ENCODE results near the gene SNTG2. TPM values are rescaled to one million over a fixed set of nuclear protein-coding genes. Genes with fewer than 3 reads are reported as not detected.
"Not testable (repeated sequence)": the region's sequence is repeated elsewhere in the genome, so short reads cannot be mapped to it uniquely, and the experiment has no call there.

Gene SNTG2
- total RNA-seq, 1 donor from 2014 or later, result 2.2 TPM

DNA sequence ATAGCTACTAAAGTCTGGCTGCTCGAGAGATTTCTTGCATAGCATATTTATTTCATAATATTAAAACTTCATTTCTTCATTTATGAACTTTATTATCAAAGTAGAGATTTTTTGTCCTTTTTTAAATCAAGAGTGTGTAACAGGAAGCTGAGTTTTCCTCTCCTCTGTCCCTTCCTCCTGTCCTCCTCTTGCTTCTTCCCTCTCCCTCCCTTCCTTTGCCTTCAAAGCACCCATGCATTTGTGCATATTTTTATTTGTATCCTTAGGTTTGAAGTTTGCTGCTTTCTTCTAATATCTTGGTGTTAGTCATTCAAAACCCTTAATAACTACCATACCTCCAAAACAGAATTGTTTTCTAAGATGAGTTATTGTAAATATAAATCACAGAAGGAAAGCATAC is 174.6 kb downstream of the SNTG2 start:
- Mint-ChIP-seq H3K9me3 (no peaks in the 10 kb centered on the region), H3K4me3 (no peak overlapping the region), H3K27me3 (no peaks in the 10 kb centered on the region), H3K27ac (no peak overlapping the region), H3K4me1 (peaks cover 2% of the 10 kb centered on the region), H3K36me3 (ENCODE audit: low read depth) (no peaks in the 10 kb centered on the region)
- no peak for ATAC-seq (ENCODE audit: low read depth)
- DNase-seq, result no peak
- ChIA-PET CTCF (no interaction called here), POLR2A (no interaction called here)
- intact Hi-C loops (cut with micrococcal nuclease), result no loop called here
- TF ChIP-seq, protein P1, sequence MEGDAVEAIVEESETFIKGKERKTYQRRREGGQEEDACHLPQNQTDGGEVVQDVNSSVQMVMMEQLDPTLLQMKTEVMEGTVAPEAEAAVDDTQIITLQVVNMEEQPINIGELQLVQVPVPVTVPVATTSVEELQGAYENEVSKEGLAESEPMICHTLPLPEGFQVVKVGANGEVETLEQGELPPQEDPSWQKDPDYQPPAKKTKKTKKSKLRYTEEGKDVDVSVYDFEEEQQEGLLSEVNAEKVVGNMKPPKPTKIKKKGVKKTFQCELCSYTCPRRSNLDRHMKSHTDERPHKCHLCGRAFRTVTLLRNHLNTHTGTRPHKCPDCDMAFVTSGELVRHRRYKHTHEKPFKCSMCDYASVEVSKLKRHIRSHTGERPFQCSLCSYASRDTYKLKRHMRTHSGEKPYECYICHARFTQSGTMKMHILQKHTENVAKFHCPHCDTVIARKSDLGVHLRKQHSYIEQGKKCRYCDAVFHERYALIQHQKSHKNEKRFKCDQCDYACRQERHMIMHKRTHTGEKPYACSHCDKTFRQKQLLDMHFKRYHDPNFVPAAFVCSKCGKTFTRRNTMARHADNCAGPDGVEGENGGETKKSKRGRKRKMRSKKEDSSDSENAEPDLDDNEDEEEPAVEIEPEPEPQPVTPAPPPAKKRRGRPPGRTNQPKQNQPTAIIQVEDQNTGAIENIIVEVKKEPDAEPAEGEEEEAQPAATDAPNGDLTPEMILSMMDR (IDR thresholded peaks at IDR 0.05), result no peak

DNA sequence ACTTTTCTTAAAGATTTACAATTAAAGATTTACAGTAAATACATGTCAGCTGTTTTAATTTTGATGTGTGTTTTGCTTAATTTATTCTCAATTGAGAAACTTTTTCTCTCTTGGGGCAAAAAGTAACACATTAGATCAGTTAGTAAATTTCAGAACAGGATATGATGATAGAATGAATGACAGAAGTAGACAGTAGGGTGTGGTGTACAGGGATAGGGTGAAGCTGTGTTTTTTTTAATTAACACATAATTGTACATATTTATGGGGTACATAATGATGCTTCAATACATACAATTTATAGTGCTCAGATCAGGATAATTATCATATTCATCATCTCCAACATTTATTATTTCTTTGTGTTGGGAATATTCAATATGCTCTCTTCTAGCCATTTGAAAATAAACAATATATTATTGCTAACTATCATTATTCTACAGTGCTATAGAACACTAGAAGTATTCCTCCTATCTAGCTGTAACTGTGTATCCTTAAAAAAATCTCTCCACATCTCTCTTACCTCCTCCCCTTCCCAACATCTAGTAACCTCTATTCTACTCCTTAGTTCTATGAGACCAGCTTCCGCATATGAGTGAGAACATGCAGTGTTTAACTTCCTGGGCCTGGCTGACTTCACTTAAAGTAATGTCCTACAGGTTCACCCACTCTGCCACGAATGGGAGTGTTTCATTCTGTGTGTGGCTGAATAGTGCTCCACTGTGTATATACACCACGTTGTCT is 175.2 kb downstream of the SNTG2 start:
- Mint-ChIP-seq H3K4me3 (no peak overlapping the region), H3K36me3 (ENCODE audit: low read depth) (no peaks in the 10 kb centered on the region), H3K9me3 (no peaks in the 10 kb centered on the region), H3K27me3 (no peaks in the 10 kb centered on the region), H3K4me1 (peaks cover 2% of the 10 kb centered on the region), H3K27ac (no peak overlapping the region)
- CTCF ChIA-PET, result no interaction called here
- no peak for DNase-seq
- ATAC-seq (ENCODE audit: low read depth), result no peak
- TF ChIP-seq, protein P1 (IDR thresholded peaks at IDR 0.05), result no peak
- intact Hi-C loops (cut with micrococcal nuclease), result no loop called here
- POLR2A ChIA-PET, result no interaction called here

DNA sequence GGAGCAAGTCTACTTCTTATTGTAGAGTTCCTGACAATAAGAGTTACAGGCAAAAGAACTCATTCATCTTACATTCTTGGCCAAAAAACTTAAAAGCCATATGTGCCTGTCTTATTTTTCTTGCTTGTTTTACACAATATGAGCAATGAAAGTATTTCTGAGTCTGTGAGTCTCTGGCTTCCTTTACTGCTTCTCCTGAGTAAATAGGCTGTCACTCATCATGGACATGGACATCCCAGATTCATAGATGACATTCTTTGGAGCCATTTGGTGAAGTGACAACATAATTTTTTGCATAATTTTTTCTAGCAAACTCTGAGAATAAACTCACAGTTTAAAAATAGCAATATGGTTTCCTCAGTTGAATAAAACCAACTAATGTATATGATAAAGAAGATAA is 179.3 kb downstream of the SNTG2 start:
- no peaks in the 10 kb centered on the region for H3K9me3 Mint-ChIP-seq
- ChIA-PET CTCF (no interaction called here), POLR2A (no interaction called here)
- peaks cover 4% of the 10 kb centered on the region for H3K27me3 Mint-ChIP-seq
- H3K27ac Mint-ChIP-seq, result no peak overlapping the region
- H3K36me3 Mint-ChIP-seq (ENCODE audit: low read depth), result no peaks in the 10 kb centered on the region
- no peak for ATAC-seq (ENCODE audit: low read depth)
- no peak overlapping the region for H3K4me3 Mint-ChIP-seq
- intact Hi-C loops (cut with micrococcal nuclease), result no loop called here
- peaks cover 11% of the 10 kb centered on the region for H3K4me1 Mint-ChIP-seq
- TF ChIP-seq, protein P1 (IDR thresholded peaks at IDR 0.05), result no peak
- DNase-seq, result no peak

DNA sequence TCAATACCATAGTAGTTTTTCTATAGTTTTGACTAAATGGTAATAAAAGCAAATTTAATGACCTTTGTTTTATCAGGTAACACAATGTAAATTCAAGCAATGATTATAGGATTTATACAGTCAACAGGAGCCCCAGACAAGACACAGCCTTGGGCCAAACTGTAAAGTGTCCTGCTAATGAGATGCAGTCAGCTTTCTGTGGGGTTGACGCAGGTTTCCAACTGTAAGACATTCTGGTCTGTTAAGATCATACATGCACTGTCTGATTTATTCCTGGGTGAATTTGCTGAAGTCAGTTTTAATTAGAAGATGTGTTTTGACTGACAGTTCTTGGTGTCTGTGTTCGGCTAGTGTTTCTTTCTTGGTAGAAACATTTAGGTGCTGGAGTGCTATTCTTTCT is 180.3 kb downstream of the SNTG2 start:
- Mint-ChIP-seq H3K27ac (no peak overlapping the region), H3K36me3 (ENCODE audit: low read depth) (no peaks in the 10 kb centered on the region), H3K27me3 (peaks cover 4% of the 10 kb centered on the region), H3K9me3 (no peaks in the 10 kb centered on the region), H3K4me3 (no peak overlapping the region), H3K4me1 (peaks cover 11% of the 10 kb centered on the region)
- TF ChIP-seq, protein P1 (IDR thresholded peaks at IDR 0.05), result no peak
- ChIA-PET CTCF (no interaction called here), POLR2A (no interaction called here)
- no peak for ATAC-seq (ENCODE audit: low read depth)
- intact Hi-C loops (cut with micrococcal nuclease), result no loop called here
- DNase-seq, result no peak

DNA sequence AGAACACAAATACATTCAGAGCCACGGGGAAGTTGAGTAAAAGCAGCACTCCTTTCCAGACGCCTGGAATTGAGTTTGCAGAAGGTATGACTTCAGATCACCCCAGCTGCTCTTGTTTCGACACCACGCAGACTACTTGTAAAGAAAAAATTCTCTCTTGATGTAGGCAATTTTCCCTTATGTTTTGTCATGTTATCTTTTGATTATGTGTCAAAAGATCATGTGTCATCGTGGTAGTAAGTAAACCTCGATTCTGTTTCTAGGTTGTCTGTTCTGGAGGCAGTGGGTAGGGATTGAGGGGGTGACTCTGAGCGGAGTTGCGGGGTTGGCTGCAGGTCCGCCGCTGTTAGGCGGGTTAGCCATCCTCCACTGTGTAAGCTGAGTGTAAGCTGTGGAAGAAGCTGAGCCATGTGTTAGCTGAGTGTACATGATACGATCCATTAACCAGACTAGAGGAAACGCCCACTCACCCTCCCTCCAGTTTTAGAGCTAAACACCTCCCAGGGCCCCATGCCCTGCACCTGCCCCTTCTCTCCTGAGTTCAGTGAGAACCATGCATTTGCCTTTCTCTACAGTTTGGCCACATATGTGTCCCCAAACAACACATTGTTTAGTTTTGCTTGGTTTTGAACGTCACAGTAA is 181.8 kb downstream of the SNTG2 start:
- intact Hi-C loops (cut with micrococcal nuclease), result no loop called here
- DNase-seq (no peak), ATAC-seq (ENCODE audit: low read depth) (no peak)
- Mint-ChIP-seq H3K27ac (no peak overlapping the region), H3K4me3 (no peak overlapping the region), H3K4me1 (peaks cover 11% of the 10 kb centered on the region), H3K27me3 (peaks cover 4% of the 10 kb centered on the region), H3K36me3 (ENCODE audit: low read depth) (no peaks in the 10 kb centered on the region), H3K9me3 (no peaks in the 10 kb centered on the region)
- TF ChIP-seq, protein P1 (IDR thresholded peaks at IDR 0.05), result no peak
- ChIA-PET CTCF (no interaction called here), POLR2A (no interaction called here)

DNA sequence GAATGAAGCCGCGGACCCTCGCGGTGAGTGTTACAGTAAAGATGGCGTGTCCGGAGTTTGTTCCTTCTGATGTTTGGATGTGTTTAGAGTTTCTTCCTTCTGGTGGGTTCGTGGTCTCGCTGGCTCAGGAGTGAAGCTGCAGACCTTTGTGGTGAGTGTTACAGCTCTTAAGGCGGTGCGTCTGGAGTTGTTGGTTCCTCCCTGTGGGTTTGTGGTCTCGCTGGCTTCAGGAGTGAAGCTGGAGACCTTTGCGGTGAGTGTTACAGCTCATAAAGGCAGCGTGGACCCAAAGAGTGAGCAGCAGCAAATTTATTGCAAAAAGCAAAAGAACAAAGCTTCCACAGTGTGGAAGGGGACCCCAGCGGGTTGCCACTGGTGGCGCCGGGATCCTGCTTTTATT is 183.2 kb downstream of the SNTG2 start:
- ATAC-seq (ENCODE audit: low read depth); intact Hi-C loops (cut with micrococcal nuclease); H3K27me3 Mint-ChIP-seq; POLR2A ChIA-PET; DNase-seq; H3K4me1 Mint-ChIP-seq; H3K27ac Mint-ChIP-seq; H3K36me3 Mint-ChIP-seq (ENCODE audit: low read depth); CTCF ChIA-PET; H3K9me3 Mint-ChIP-seq: not testable (repeated sequence)
- peak overlapping the region; percentile 25 for H3K4me3 Mint-ChIP-seq
